ENCODE measurements around the gene MRAP.
A peak's percentile ranks its signal among the peaks of the same experiment; 100 is the strongest.
"Not testable (repeated sequence)": the region's sequence is repeated elsewhere in the genome, so short reads cannot be mapped to it uniquely, and the experiment has no call there.

Gene MRAP

GRCh38 chr21:32298658-32299081 is at the start of gene MRAP:
MRAP (plus strand) TSS chr21:32298855; CDS start chr21:32298972, 117 bp downstream.
- no peak for DNase-seq

GRCh38 chr21:32249511-32250280 is 49.0 kb upstream of the MRAP start:
- no peak for DNase-seq

GRCh38 chr21:32252136-32252535 is 46.5 kb upstream of the MRAP start:
- no peak for DNase-seq

- no peak for DNase-seq
Measured at GRCh38 chr21:32253215-32253641, 45.4 kb upstream of the MRAP start.

- DNase-seq = no peak
Measured at GRCh38 chr21:32256251-32256650, 42.4 kb upstream of the MRAP start.

- no peak for DNase-seq
Measured at GRCh38 chr21:32256873-32257620, 41.6 kb upstream of the MRAP start.

- peak; percentile 65 for DNase-seq
Measured at GRCh38 chr21:32257962-32258785, 40.5 kb upstream of the MRAP start.

GRCh38 chr21:32258786-32259048 is 39.9 kb upstream of the MRAP start:
- not testable (repeated sequence) for DNase-seq

- no peak for DNase-seq
Measured at GRCh38 chr21:32260130-32260529, 38.5 kb upstream of the MRAP start.

- no peak for DNase-seq
Measured at GRCh38 chr21:32261929-32262328, 36.7 kb upstream of the MRAP start.

- DNase-seq = not testable (repeated sequence)
Measured at GRCh38 chr21:32265321-32265720, 33.3 kb upstream of the MRAP start.

- no peak for DNase-seq
Measured at GRCh38 chr21:32270748-32271147, 27.9 kb upstream of the MRAP start.

GRCh38 chr21:32276671-32277070 is 22.0 kb upstream of the MRAP start:
- no peak for DNase-seq

GRCh38 chr21:32278103-32278502 is 20.6 kb upstream of the MRAP start:
- DNase-seq = peak; percentile 15

- DNase-seq = peak; percentile 98
Measured at GRCh38 chr21:32278518-32279376, 19.9 kb upstream of the MRAP start, which contains the start of gene MIS18A. MIS18A (minus strand) TSS chr21:32279049; CDS start chr21:32279014, 35 bp downstream.

- no peak for DNase-seq
Measured at GRCh38 chr21:32279377-32279680, 19.3 kb upstream of the MRAP start.

GRCh38 chr21:32281531-32281930 is 17.1 kb upstream of the MRAP start:
- DNase-seq = no peak

GRCh38 chr21:32282992-32283391 is 15.7 kb upstream of the MRAP start:
- no peak for DNase-seq

GRCh38 chr21:32285476-32285875 is 13.2 kb upstream of the MRAP start:
- no peak for DNase-seq

- DNase-seq = no peak
Measured at GRCh38 chr21:32297449-32297848, 1.2 kb upstream of the MRAP start.

- DNase-seq = no peak
Measured at GRCh38 chr21:32298148-32298559, 501 bp upstream of the MRAP start.

- no peak for DNase-seq
Measured at GRCh38 chr21:32299695-32300094, 1.0 kb downstream of the MRAP start.
